Measurements from ENCODE around the gene DNAJC3.

- TF ChIP-seq SUZ12 (IDR thresholded peaks at IDR 0.05; ENCODE audit: extremely low read depth, insufficient read depth, insufficient read length) (no peak), YY1 (IDR thresholded peaks at IDR 0.05; ENCODE audit: insufficient read depth, insufficient read length) (no peak)
These were observed 20.2 kb downstream of the DNAJC3 start for GRCh38 chr13:95697052-95697680.
